MG63 (cell line): ENCODE measurements around the gene SPRR2A. TPM values are rescaled to one million over a fixed set of nuclear protein-coding genes. Genes with fewer than 3 reads are reported as not detected.
"Not testable (repeated sequence)": the region's sequence is repeated elsewhere in the genome, so short reads cannot be mapped to it uniquely, and the experiment has no call there.

ENCODE experiments used
- DNase-seq: peaks from one replicate; pipeline ENCODE4 v3.0.0-alpha.2; 2020
- H3K27me3 ChIP-seq: fragments of 250-450 bp; sonication (Bioruptor Pico); 2 replicates; pipeline ENCODE4 v1.5.1; 2020; ENCODE audit warnings: mild to moderate bottlenecking, moderate library complexity
- H3K36me3 ChIP-seq: fragments of 250-450 bp; sonication (Bioruptor Pico); 2 replicates; pipeline ENCODE4 v1.5.1; 2020; ENCODE audit warnings: mild to moderate bottlenecking, moderate library complexity
- H3K4me3 ChIP-seq: fragments of 250-450 bp; sonication (Bioruptor Pico); 2 replicates; pipeline ENCODE4 v1.5.1; 2020; ENCODE audit warnings: mild to moderate bottlenecking, moderate library complexity
- H3K9me3 ChIP-seq: fragments of 250-450 bp; sonication (Bioruptor Pico); 2 replicates; pipeline ENCODE4 v1.5.1; 2020; ENCODE audit warnings: mild to moderate bottlenecking, moderate library complexity
- total RNA-seq: library from RNA; depleted of rRNA; stranded (reverse); fragments of >200 nt; shearing (Covaris generic); gene quantifications from 2 replicates; pipeline ENCODE4 v1.2.3, GENCODE V29; 2014; ENCODE audit warnings: low replicate concordance; rRNA removed

The SPRR2A gene
- total RNA-seq, 1 experiment from 2014 or later: not detected

DNA sequence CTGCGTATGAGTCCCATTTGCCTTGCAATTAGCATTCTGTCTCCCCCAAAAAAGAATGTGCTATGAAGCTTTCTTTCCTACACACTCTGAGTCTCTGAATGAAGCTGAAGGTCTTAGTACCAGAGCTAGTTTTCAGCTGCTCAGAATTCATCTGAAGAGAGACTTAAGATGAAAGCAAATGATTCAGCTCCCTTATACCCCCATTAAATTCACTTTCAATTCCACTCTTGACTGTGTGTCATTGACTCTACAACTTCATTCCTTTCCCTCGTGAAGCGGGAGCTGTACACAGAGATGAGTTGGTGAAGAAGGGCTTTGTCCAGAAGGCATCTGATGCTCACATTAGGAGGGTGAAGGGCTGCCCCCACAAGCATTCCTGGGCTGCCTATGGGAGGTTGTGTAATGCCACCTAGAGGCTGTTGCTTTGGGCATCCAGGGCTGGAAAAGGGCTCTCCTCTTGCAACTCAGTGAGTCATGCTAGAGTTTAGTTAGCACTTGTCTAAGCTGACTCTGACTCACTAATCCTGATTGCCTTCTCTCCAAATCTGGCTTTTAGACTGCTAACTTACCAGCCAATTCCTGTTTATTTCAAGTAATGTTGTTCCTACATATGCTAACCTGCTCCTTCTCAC, 24.5 kb downstream of the SPRR2A start:
- Histone ChIP-seq H3K27me3 (peaks cover 7% of the 10 kb centered on the region; the same call in 1 of the 2 replicates), H3K36me3 (no peaks in the 10 kb centered on the region), H3K9me3 (no peaks in the 10 kb centered on the region), H3K4me3 (no peak overlapping the region)
- peak; percentile 83 for DNase-seq

- no peak overlapping the region for H3K4me3 ChIP-seq
- H3K27me3 ChIP-seq: 0 out of 2 replicates have a peak, but pooled peaks cover 6% of the 10 kb centered on the region
- H3K9me3 ChIP-seq: no peaks in the 10 kb centered on the region
- H3K36me3 ChIP-seq: no peaks in the 10 kb centered on the region
- DNase-seq: no peak
Measured at GRCh38 chr1:153032073-153032472, 25.2 kb downstream of the SPRR2A start.

GRCh38 chr1:153030895-153031294, 26.4 kb downstream of the SPRR2A start, which contains the start of gene SPRR1B:
Gene SPRR1B (plus strand): TSS chr1:153031203. CDS start chr1:153032346, 1,143 bp downstream.
- no peak for DNase-seq
- Histone ChIP-seq H3K9me3 (no peaks in the 10 kb centered on the region), H3K4me3 (no peak within 1 kb of the TSS), H3K27me3 (no peaks in the 10 kb centered on the region; the same call in 1 of the 2 replicates), H3K36me3 (no peaks in the 10 kb centered on the region)

DNA sequence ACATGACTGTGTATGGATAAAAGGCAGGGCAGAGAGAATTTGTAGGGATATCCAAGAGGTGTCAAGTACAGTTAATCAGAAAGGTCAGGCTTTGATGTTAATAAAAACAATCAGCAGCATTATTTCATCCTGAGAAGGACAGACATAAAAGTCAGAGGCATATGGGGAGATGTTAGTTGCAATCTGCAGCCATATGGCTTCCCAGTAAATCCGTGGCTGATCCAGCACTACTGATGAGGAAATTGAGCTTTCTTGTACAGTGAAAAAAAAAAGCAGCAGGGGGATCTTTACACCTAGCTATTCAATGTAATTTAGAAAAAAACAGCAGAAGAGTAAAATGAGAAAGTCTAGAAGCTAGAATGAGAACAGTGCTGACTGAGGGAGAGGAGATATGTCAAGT, 28.5 kb downstream of the SPRR2A start:
- DNase-seq: no peak
- Histone ChIP-seq H3K27me3 (peaks cover 2% of the 10 kb centered on the region; the same call in 1 of the 2 replicates), H3K4me3 (no peak overlapping the region), H3K9me3 (no peaks in the 10 kb centered on the region), H3K36me3 (no peaks in the 10 kb centered on the region)

- peaks cover 2% of the 10 kb centered on the region; the same call in 1 of the 2 replicates for H3K27me3 ChIP-seq
- DNase-seq: no peak
- H3K9me3 ChIP-seq: no peaks in the 10 kb centered on the region
- no peaks in the 10 kb centered on the region for H3K36me3 ChIP-seq
- H3K4me3 ChIP-seq: no peak overlapping the region
Measured at GRCh38 chr1:153025797-153026196, 31.5 kb downstream of the SPRR2A start.

DNA sequence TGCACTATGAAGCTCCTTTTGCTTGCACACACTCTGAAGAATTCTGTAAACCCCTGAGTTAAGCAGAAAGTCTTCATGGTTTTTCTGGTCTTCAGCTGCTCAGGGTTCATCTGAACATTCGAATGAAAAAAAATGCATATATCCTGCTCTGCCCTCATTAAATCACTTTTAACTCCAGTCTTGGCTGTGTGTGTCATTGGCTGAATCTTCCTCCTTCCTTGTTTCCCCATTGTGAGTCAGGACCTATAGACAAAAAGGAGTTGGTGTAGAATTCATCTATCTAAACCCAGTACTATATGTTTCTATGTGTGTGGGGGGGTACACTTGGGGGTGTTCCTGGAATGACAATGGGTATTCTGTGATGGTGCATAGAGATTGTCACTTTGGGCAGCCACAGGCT, 32.9 kb downstream of the SPRR2A start:
- Histone ChIP-seq H3K4me3 (no peak overlapping the region), H3K27me3 (peaks cover 6% of the 10 kb centered on the region), H3K9me3 (no peaks in the 10 kb centered on the region), H3K36me3 (no peaks in the 10 kb centered on the region)
- DNase-seq: no peak

DNA sequence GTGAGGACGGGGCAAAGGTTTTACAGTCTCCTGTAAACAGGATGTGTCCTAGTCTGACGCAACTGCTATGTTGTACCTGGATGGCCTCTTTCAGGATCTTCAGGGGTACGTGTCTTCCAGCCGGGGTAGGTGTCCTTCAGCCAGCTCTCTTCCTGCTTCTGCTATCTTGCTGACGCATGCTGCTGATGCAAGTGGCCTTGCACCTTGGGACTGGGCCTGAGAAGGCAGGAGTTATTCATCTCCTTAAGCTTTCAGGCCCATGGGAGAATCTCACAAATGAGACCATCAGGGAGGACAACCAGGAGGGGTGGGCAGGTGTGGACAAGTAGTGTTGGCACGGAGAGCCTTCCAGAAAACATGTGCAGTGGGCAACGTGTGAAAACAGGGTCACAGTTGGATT, 34.2 kb downstream of the SPRR2A start:
- H3K36me3 ChIP-seq: no peaks in the 10 kb centered on the region
- no peak for DNase-seq
- no peaks in the 10 kb centered on the region for H3K9me3 ChIP-seq
- no peak overlapping the region for H3K4me3 ChIP-seq
- H3K27me3 ChIP-seq: peaks cover 6% of the 10 kb centered on the region

- H3K4me3 ChIP-seq, H3K9me3 ChIP-seq, DNase-seq: not testable (repeated sequence)
Measured at GRCh38 chr1:153022340-153022739, 35.0 kb downstream of the SPRR2A start.

DNA sequence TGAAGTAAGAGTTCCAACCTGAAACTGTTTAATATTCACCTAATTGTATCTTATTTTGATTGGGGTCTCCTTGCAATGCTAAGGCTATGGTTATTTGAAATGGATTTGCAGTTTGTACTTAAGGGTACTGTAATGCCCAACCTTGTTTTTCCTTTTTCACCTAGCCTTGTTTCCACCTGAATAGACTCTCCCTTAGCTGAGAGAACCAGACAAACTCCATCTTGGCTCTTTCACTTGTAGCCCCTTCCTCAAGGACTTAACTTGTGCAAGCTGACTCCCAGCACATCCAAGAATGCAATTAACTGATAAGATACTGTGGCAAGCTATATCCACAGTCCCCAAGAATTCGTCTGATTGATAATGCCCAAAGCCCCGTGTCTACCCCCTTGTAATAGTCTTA, 35.5 kb downstream of the SPRR2A start:
- not testable (repeated sequence) for DNase-seq, H3K4me3 ChIP-seq, H3K36me3 ChIP-seq, H3K27me3 ChIP-seq, H3K9me3 ChIP-seq

More at GRCh38 chr1:153022340-153022739, 35.0 kb downstream of the SPRR2A start:
- not testable (repeated sequence) for H3K27me3 ChIP-seq, H3K36me3 ChIP-seq

GRCh38 chr1:153011235-153011758, 46.0 kb downstream of the SPRR2A start:
- not testable (repeated sequence) for DNase-seq, H3K4me3 ChIP-seq, H3K9me3 ChIP-seq, H3K36me3 ChIP-seq, H3K27me3 ChIP-seq

Other genes starting within 250 kb of the SPRR2A start
- gene LCE1B, start 245.5 kb downstream of the SPRR2A start, total RNA-seq: not detected in 2 replicates
- gene LCE1A, start 230.0 kb downstream of the SPRR2A start, total RNA-seq: not detected in 2 replicates
- gene LCE6A, start 214.7 kb downstream of the SPRR2A start, total RNA-seq: not detected in 2 replicates
- not detected in 2 replicates for gene LCE7A, start 197.5 kb downstream of the SPRR2A start, total RNA-seq
- not detected in 2 replicates for gene SMCP, start 179.2 kb downstream of the SPRR2A start, total RNA-seq
- not detected in 2 replicates for gene IVL, start 149.0 kb downstream of the SPRR2A start, total RNA-seq
- not detected in 2 replicates for gene SPRR5, start 110.3 kb downstream of the SPRR2A start, total RNA-seq
- gene SPRR4, start 86.9 kb downstream of the SPRR2A start, total RNA-seq: not detected in 2 replicates
- gene SPRR1A, start 73.4 kb downstream of the SPRR2A start, total RNA-seq: not detected in 2 replicates
- gene SPRR3, start 55.8 kb downstream of the SPRR2A start, total RNA-seq: not detected in 2 replicates
- gene SPRR1B, start 26.3 kb downstream of the SPRR2A start, total RNA-seq: not detected in 2 replicates
- gene SPRR2D, start 16.4 kb downstream of the SPRR2A start, total RNA-seq: not detected in 2 replicates
- not detected in 2 replicates for gene SPRR2B, start 14.1 kb upstream of the SPRR2A start, total RNA-seq
- not detected in 2 replicates for gene SPRR2E, start 37.0 kb upstream of the SPRR2A start, total RNA-seq
- not detected in 2 replicates for gene SPRR2F, start 56.0 kb upstream of the SPRR2A start, total RNA-seq
- gene SPRR2G, start 93.4 kb upstream of the SPRR2A start, total RNA-seq: not detected in 2 replicates
- not detected in 2 replicates for gene LELP1, start 145.9 kb upstream of the SPRR2A start, total RNA-seq
- 0.07 and 1.0 TPM in 2 replicates for gene PRR9, start 160.1 kb upstream of the SPRR2A start, total RNA-seq
- gene LORICRIN, start 202.2 kb upstream of the SPRR2A start, total RNA-seq: not detected in 2 replicates